ENCODE results near the gene PARVG.
A peak's percentile ranks its signal among the peaks of the same experiment; 100 is the strongest.

Gene PARVG, protein sequence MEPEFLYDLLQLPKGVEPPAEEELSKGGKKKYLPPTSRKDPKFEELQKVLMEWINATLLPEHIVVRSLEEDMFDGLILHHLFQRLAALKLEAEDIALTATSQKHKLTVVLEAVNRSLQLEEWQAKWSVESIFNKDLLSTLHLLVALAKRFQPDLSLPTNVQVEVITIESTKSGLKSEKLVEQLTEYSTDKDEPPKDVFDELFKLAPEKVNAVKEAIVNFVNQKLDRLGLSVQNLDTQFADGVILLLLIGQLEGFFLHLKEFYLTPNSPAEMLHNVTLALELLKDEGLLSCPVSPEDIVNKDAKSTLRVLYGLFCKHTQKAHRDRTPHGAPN

DNA sequence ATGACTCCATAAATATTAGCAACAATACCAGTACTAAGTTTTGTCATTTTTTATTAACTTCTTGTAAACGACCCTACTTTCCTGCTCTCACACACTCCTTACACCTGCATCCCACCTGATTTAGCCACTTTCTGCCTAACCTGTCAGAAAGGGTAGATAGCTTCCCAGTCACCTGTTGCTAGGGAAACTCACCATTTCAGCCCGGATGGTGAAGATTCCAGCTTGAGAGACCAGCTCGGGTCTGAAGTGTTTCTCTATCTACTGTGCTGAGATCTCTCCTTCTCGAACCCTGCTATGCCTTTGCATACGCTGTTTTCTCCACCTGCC is at the start of gene PARVG:
TSS of gene PARVG (plus strand) at position 220 of the 327 bp plus-strand sequence. CDS start 2,405 bp downstream, outside the sequence.
- ChIA-PET CTCF (no interaction called here), POLR2A (no interaction called here)
- Histone ChIP-seq H3K4me3 (ENCODE audit: low read depth, low read length) (no peak within 1 kb of the TSS), H3K36me3 (ENCODE audit: control insufficient read depth in 2 of 2, insufficient read depth in 1 of 2, low read length in 2 of 2) (no peaks in the 10 kb centered on the region), H3K27ac (ENCODE audit: extremely low read depth, low read depth, low read length) (no peak within 1 kb of the TSS), H3K9me3 (ENCODE audit: control insufficient read depth, insufficient read depth, low read depth, low read length) (no peaks in the 10 kb centered on the region), H3K4me1 (ENCODE audit: control insufficient read depth, insufficient read depth, low read length) (peaks cover 10% of the 10 kb centered on the region)
- peak; percentile 87 for TF ChIP-seq SCRT2 (tag by site-specific recombination; IDR thresholded peaks at IDR 0.05)
- TF ChIP-seq, protein P1, sequence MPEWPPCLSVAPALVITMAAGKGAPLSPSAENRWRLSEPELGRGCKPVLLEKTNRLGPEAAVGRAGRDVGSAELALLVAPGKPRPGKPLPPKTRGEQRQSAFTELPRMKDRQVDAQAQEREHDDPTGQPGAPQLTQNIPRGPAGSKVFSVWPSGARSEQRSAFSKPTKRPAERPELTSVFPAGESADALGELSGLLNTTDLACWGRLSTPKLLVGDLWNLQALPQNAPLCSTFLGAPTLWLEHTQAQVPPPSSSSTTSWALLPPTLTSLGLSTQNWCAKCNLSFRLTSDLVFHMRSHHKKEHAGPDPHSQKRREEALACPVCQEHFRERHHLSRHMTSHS (tag by site-specific recombination; IDR thresholded peaks at IDR 0.05) = no peak
- peak; percentile 68; the same call in 1 of the 2 replicates for TF ChIP-seq SCRT1 (tag by site-specific recombination; IDR thresholded peaks at IDR 0.05; ENCODE audit: borderline replicate concordance)
- TF ChIP-seq ZSCAN23 (tag by site-specific recombination; IDR thresholded peaks at IDR 0.05) = no peak

DNA sequence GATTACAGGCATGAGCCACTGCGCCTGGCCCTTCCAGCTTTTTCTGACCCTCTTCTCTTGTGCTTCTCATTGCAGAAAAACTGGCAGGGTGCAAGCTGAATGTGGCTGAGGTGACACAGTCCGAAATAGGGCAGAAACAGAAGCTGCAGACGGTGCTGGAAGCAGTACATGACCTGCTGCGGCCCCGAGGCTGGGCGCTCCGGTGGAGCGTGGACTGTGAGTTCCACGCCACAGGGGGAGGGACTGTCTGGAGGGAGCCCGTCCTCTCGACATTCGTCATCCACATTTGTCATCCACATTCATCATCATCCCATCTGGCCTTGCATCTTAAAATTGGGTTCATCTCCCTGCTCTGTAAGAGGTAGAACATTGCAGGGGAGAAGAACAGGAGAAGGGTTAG is 49.3 kb upstream of the PARVG start:
- ChIA-PET CTCF (interaction anchor here (0.6 kb wide), 1 partner anchor 384 kb away, joined by 3 read pairs; no protein-coding TSS in a partner anchor), POLR2A (no interaction called here)
- Histone ChIP-seq H3K27ac (ENCODE audit: extremely low read depth, low read depth, low read length) (no peak overlapping the region), H3K36me3 (ENCODE audit: control insufficient read depth in 2 of 2, insufficient read depth in 1 of 2, low read length in 2 of 2) (peaks cover 0 to 36% of the 10 kb centered on the region in 2 experiments; a peak in 1 of 3 replicates), H3K4me3 (ENCODE audit: low read depth, low read length) (no peak overlapping the region), H3K4me1 (ENCODE audit: control insufficient read depth, insufficient read depth, low read length) (no peaks in the 10 kb centered on the region), H3K9me3 (ENCODE audit: control insufficient read depth, insufficient read depth, low read depth, low read length) (no peaks in the 10 kb centered on the region)
- no peak for TF ChIP-seq GLIS2 (tag by site-specific recombination; IDR thresholded peaks at IDR 0.05)
- TF ChIP-seq ZNF169 (tag by site-specific recombination; IDR thresholded peaks at IDR 0.05) = no peak
- TF ChIP-seq, protein P2, sequence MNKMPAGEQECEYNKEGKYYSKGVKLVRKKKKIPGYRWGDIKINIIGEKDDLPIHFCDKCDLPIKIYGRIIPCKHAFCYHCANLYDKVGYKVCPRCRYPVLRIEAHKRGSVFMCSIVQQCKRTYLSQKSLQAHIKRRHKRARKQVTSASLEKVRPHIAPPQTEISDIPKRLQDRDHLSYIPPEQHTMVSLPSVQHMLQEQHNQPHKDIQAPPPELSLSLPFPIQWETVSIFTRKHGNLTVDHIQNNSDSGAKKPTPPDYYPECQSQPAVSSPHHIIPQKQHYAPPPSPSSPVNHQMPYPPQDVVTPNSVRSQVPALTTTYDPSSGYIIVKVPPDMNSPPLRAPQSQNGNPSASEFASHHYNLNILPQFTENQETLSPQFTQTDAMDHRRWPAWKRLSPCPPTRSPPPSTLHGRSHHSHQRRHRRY (tag by site-specific recombination; IDR thresholded peaks at IDR 0.05) = no peak
- no peak for TF ChIP-seq PRDM1 (tag by site-specific recombination; IDR thresholded peaks at IDR 0.05)
- TF ChIP-seq ZNF654 (tag by site-specific recombination; IDR thresholded peaks at IDR 0.05; ENCODE audit: low read depth) = no peak
- no peak for TF ChIP-seq ZNF707 (tag by site-specific recombination; IDR thresholded peaks at IDR 0.05)
- no peak for TF ChIP-seq ZXDB (tag by site-specific recombination; IDR thresholded peaks at IDR 0.05)
- TF ChIP-seq KLF10 (tag by site-specific recombination; IDR thresholded peaks at IDR 0.05) = no peak
- TF ChIP-seq ZNF501 (tag by site-specific recombination; IDR thresholded peaks at IDR 0.05) = no peak
- no peak for TF ChIP-seq ZNF548 (tag by site-specific recombination; IDR thresholded peaks at IDR 0.05)
- TF ChIP-seq SCRT1 (tag by site-specific recombination; IDR thresholded peaks at IDR 0.05; ENCODE audit: borderline replicate concordance) = no peak
- no peak for TF ChIP-seq ZNF391 (tag by site-specific recombination; IDR thresholded peaks at IDR 0.05; ENCODE audit: borderline replicate concordance, low read depth)
- no peak for TF ChIP-seq TRIM28 (IDR thresholded peaks at IDR 0.05; ENCODE audit: borderline replicate concordance, low read length)
- TF ChIP-seq ZNF138 (tag by site-specific recombination; IDR thresholded peaks at IDR 0.05; ENCODE audit: borderline replicate concordance) = no peak
- no peak for TF ChIP-seq EGR2 (tag by site-specific recombination; IDR thresholded peaks at IDR 0.05; ENCODE audit: low read depth)
- TF ChIP-seq ZNF112 (tag by site-specific recombination; IDR thresholded peaks at IDR 0.05) = no peak
- TF ChIP-seq ZNF175 (tag by site-specific recombination; IDR thresholded peaks at IDR 0.05) = no peak

DNA sequence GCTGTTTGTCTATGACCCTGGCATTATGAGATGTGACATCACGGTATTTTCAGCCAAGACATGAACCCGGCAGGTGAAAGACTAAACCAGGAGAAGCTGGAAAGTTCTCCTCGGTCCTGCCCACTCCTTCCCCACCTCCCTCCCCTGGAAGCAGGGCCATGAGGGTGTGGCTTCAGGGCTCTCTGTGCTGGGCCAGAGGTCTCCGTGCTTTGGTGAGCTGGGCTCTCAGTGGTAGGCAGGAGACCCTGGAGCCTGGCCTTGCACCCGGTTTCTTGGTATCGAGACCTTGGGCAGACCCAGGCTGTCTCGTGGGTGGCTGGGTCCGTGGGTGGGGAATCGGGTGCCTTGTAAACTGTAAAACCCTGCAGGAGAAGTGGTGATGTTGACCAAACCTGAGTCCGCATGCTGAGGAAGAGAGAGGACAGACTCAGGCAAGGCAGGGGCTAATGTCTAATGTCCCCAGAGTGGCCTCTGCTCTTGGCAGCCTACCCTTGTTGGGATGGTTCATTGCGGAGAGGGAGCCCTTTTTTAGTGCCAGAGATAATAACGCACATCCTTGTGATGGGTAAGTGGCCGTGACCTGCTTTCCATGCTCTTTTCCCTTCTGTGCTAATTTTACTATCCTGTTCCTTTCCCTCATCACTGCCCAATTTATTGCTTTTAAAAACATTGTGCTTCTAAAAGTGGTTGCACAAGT is 48.6 kb upstream of the PARVG start:
- Histone ChIP-seq H3K36me3 (ENCODE audit: control insufficient read depth in 2 of 2, insufficient read depth in 1 of 2, low read length in 2 of 2) (peaks cover 0 to 43% of the 10 kb centered on the region in 2 experiments; a peak in 1 of 3 replicates), H3K9me3 (ENCODE audit: control insufficient read depth, insufficient read depth, low read depth, low read length) (no peaks in the 10 kb centered on the region), H3K4me3 (ENCODE audit: low read depth, low read length) (no peak overlapping the region), H3K27ac (ENCODE audit: extremely low read depth, low read depth, low read length) (no peak overlapping the region), H3K4me1 (ENCODE audit: control insufficient read depth, insufficient read depth, low read length) (no peaks in the 10 kb centered on the region)
- ChIA-PET CTCF (interaction anchor here (0.6 kb wide), 1 partner anchor 252 kb away, joined by 4 read pairs; no protein-coding TSS in a partner anchor), POLR2A (no interaction called here)
- TF ChIP-seq EGR2 (tag by site-specific recombination; IDR thresholded peaks at IDR 0.05; ENCODE audit: low read depth) (0 out of 2 replicates have a peak, but pooled peaks have one; percentile 39), ZFHX2 (tag by site-specific recombination; conservative IDR thresholded peaks at IDR 0.05) (peak; percentile 34), ZNF10 (tag by site-specific recombination; IDR thresholded peaks at IDR 0.05) (no peak)
